ENCODE data around the gene DIPK1A.

GRCh38 chr1:92948071-92948470 is 13.2 kb downstream of the DIPK1A start:
- TF ChIP-seq ZNF366 (tag by site-specific recombination; conservative IDR thresholded peaks at IDR 0.05) (no peak), CTCF (tag by site-specific recombination; IDR thresholded peaks at IDR 0.05) (no peak), OVOL3 (tag by site-specific recombination; IDR thresholded peaks at IDR 0.05) (no peak), SCRT2 (tag by site-specific recombination; IDR thresholded peaks at IDR 0.05) (no peak), ZNF398 (tag by site-specific recombination; IDR thresholded peaks at IDR 0.05) (no peak), PRDM10 (tag by site-specific recombination; IDR thresholded peaks at IDR 0.05) (no peak), MEIS1 (CRISPR knock-in tag; IDR thresholded peaks at IDR 0.05; ENCODE audit: borderline replicate concordance) (no peak), ZNF768 (tag by site-specific recombination; IDR thresholded peaks at IDR 0.05) (no peak), ZNF292 (tag by site-specific recombination; IDR thresholded peaks at IDR 0.05; ENCODE audit: borderline replicate concordance, low read depth) (no peak), ZNF138 (tag by site-specific recombination; IDR thresholded peaks at IDR 0.05; ENCODE audit: borderline replicate concordance) (no peak), ZNF280D (tag by site-specific recombination; IDR thresholded peaks at IDR 0.05) (no peak), ZNF510 (tag by site-specific recombination; IDR thresholded peaks at IDR 0.05; ENCODE audit: insufficient replicate concordance) (no peak), GFI1B (tag by site-specific recombination; IDR thresholded peaks at IDR 0.05) (no peak)

All from HEK293 (cell line).